CD4-positive, alpha-beta T cell (primary cell): ENCODE measurements around the gene VPS45. TPM values are rescaled to one million over a fixed set of nuclear protein-coding genes. Genes with fewer than 3 reads are reported as not detected.
"Not testable (repeated sequence)": the region's sequence is repeated elsewhere in the genome, so short reads cannot be mapped to it uniquely, and the experiment has no call there.

Source experiments
- ATAC-seq: fragments of 200-7000 bp; cut with Tn5 transposase; one replicate; pipeline ENCODE4 v1.10.0; 2022; ENCODE audit warnings: mild to moderate bottlenecking; ENCODE audit not compliant: poor library complexity
- CTCF ChIA-PET: fragments of 350-600 bp; sonication (Branson Sonifier 250); formaldehyde crosslinking; loops from one replicate; lab custom pipeline; 2021; ENCODE audit warnings: antibody characterized with exemption, inconsistent platforms; lab: Charles Lee
- POLR2A ChIA-PET: fragments of 350-600 bp; sonication (Branson Sonifier 250); formaldehyde crosslinking; loops from one replicate; lab custom pipeline; 2021; ENCODE audit warnings: antibody characterized with exemption, inconsistent platforms; lab: Charles Lee
- DNase-seq, 14 experiments: peaks; one replicate each; pipeline ENCODE4 v3.0.0-alpha.2; 2013 to 2020; ENCODE audit warnings: mixed read lengths in 2 of 14
- H3K27ac ChIP-seq, 2 donors: one replicate each; pipeline versions ENCODE4 v1.5.1 to v1.7.0; 2013; ENCODE audit warnings: low read length in 2 of 2, low read depth in 1 of 2, mild to moderate bottlenecking in 1 of 2
- H3K27me3 ChIP-seq, 2 experiments: 1 replicate in 1 of 2; 2 replicates in 1 of 2; pipeline versions ENCODE4 v1.6.1 to v1.7.0; 2013; ENCODE audit warnings: low read length in 2 of 2, control low read depth in 1 of 2, mild to moderate bottlenecking in 1 of 2, moderate library complexity in 1 of 2; ENCODE audit not compliant: insufficient read depth in 2 of 2, control insufficient read depth in 1 of 2
- H3K36me3 ChIP-seq: one replicate; pipeline ENCODE4 v1.6.1; 2013; ENCODE audit warnings: low read length, control low read depth; ENCODE audit not compliant: insufficient read depth
- H3K4me1 ChIP-seq: one replicate; pipeline ENCODE4 v1.6.1; 2013; ENCODE audit warnings: low read length, control low read depth; ENCODE audit not compliant: insufficient read depth
- H3K4me3 ChIP-seq: one replicate; pipeline ENCODE4 v1.5.1; 2013; ENCODE audit warnings: mild to moderate bottlenecking, low read length, moderate library complexity
- H3K9me3 ChIP-seq, 2 experiments: 1 replicate in 1 of 2; 2 replicates in 1 of 2; pipeline versions ENCODE4 v1.6.1 to v1.7.0; 2013; ENCODE audit warnings: low read length in 2 of 2, mild to moderate bottlenecking in 2 of 2, control low read depth in 1 of 2, moderate library complexity in 1 of 2; ENCODE audit not compliant: control insufficient read depth in 1 of 2, insufficient read depth in 1 of 2
- H3K27ac Mint-ChIP-seq: one replicate; pipeline ENCODE4 v1.8.0; 2020; ENCODE audit warnings: mixed read lengths
- H3K27me3 Mint-ChIP-seq: one replicate; pipeline ENCODE4 v1.8.0; 2021; ENCODE audit warnings: mixed read lengths
- H3K36me3 Mint-ChIP-seq: one replicate; pipeline ENCODE4 v1.8.0; 2021; ENCODE audit warnings: low read depth, mixed read lengths
- H3K4me1 Mint-ChIP-seq: one replicate; pipeline ENCODE4 v1.8.0; 2021; ENCODE audit warnings: low read depth, mixed read lengths
- H3K4me3 Mint-ChIP-seq: one replicate; pipeline ENCODE4 v1.8.0; 2020; ENCODE audit warnings: mild to moderate bottlenecking, mixed read lengths
- H3K9me3 Mint-ChIP-seq: one replicate; pipeline ENCODE4 v1.8.0; 2020; ENCODE audit warnings: mixed read lengths
- intact Hi-C, 2 experiments: fragments of 100-400 bp; cut with DNase I in 1 of 2; cut with micrococcal nuclease in 1 of 2; formaldehyde crosslinking; loops; one replicate each; pipeline versions ENCODE4 v1.15.1 to v1.9.0; 2023 to 2025; cut with DNase I, micrococcal nuclease
- total RNA-seq, 174 experiments: library from RNA in 2 of 174; stranded (reverse) in 2 of 174; gene quantifications; one replicate each; pipeline ENCODE4 v1.2.3 and lab custom pipeline; 2021 to 2026
- TF ChIP-seq, protein P1 (sequence below): fragments of 200-600 bp; IDR thresholded peaks from one replicate; pipeline ENCODE4 v1.8.0; 2022; ENCODE audit warnings: antibody characterized with exemption, mild to moderate bottlenecking

Gene VPS45
- total RNA-seq, 2 experiments from 2014 or later, result 9.6 to 10.7 TPM

DNA sequence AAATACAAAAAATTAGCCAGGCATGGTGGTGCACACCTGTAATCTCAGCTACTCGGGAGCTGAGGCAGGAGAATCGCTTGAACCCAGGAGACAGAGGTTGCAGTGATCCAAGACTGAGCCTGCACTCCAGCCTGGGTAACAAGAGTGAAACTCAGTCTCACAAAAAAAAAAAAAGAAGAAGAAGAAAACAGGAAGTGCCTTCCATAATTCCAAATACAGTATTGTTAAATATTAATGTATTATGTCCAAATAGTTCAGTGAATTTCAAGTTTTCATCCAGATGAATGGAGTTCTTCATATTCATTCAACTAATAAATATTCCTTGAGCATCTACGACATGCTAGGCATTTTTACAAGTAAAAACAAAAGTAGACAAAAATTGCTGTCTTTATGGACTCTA is 115.5 kb downstream of the VPS45 start:
- intact Hi-C loops, result no loop called here
- H3K9me3 ChIP-seq, result no peaks in the 10 kb centered on the region
- TF ChIP-seq, protein P1, sequence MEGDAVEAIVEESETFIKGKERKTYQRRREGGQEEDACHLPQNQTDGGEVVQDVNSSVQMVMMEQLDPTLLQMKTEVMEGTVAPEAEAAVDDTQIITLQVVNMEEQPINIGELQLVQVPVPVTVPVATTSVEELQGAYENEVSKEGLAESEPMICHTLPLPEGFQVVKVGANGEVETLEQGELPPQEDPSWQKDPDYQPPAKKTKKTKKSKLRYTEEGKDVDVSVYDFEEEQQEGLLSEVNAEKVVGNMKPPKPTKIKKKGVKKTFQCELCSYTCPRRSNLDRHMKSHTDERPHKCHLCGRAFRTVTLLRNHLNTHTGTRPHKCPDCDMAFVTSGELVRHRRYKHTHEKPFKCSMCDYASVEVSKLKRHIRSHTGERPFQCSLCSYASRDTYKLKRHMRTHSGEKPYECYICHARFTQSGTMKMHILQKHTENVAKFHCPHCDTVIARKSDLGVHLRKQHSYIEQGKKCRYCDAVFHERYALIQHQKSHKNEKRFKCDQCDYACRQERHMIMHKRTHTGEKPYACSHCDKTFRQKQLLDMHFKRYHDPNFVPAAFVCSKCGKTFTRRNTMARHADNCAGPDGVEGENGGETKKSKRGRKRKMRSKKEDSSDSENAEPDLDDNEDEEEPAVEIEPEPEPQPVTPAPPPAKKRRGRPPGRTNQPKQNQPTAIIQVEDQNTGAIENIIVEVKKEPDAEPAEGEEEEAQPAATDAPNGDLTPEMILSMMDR, result no peak
- no peaks in the 10 kb centered on the region for H3K36me3 ChIP-seq
- Mint-ChIP-seq H3K27me3 (no peaks in the 10 kb centered on the region), H3K4me3 (no peak overlapping the region), H3K27ac (no peak overlapping the region), H3K4me1 (peaks cover 9% of the 10 kb centered on the region), H3K9me3 (no peaks in the 10 kb centered on the region), H3K36me3 (no peaks in the 10 kb centered on the region)
- no peak overlapping the region for H3K4me3 ChIP-seq
- DNase-seq (no peak), ATAC-seq (no peak)
- peaks cover 10% of the 10 kb centered on the region for H3K4me1 ChIP-seq
- CTCF ChIA-PET, result no interaction called here
- no peak overlapping the region for H3K27ac ChIP-seq
- POLR2A ChIA-PET, result no interaction called here
- H3K27me3 ChIP-seq, result peaks cover 0 to 2% of the 10 kb centered on the region in 2 experiments

DNA sequence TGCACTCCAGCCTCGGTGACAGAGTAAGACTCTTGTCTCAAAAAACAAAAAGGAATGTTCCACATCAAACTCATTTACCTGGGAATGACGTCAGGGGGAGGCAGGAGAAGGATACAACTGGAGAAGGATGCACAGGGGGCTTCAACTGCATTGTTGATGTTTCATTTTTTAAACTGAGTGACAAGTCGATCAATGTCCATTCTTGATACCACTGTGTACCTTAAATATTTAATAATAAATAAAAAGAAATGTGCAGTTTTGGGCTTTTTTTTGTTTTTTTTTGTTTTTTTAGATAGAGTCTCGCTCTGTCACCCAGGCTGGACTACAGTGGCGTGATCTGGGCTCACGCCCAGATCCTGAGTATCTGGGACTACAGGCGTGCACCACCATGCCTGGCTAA is 117.9 kb downstream of the VPS45 start:
- Mint-ChIP-seq H3K27me3 (peaks cover 4% of the 10 kb centered on the region), H3K36me3 (no peaks in the 10 kb centered on the region), H3K4me3 (no peak overlapping the region), H3K4me1 (peaks cover 9% of the 10 kb centered on the region), H3K9me3 (no peaks in the 10 kb centered on the region), H3K27ac (no peak overlapping the region)
- peaks cover 10% of the 10 kb centered on the region for H3K4me1 ChIP-seq
- H3K4me3 ChIP-seq, result no peak overlapping the region
- peaks cover 0 to 3% of the 10 kb centered on the region in 2 experiments for H3K27me3 ChIP-seq
- no peaks in the 10 kb centered on the region for H3K9me3 ChIP-seq
- ChIA-PET POLR2A (interaction anchor here (0.6 kb wide), 1 partner anchor 34 kb away, joined by 3 read pairs; no protein-coding TSS in a partner anchor), CTCF (interaction anchor here (2.9 kb wide), 1 partner anchor 223 kb away, joined by 14 read pairs; no protein-coding TSS in a partner anchor)
- no peak overlapping the region for H3K27ac ChIP-seq
- intact Hi-C loops, result no loop called here
- DNase-seq (no peak), ATAC-seq (no peak)
- no peaks in the 10 kb centered on the region for H3K36me3 ChIP-seq
- TF ChIP-seq, protein P1, result no peak

DNA sequence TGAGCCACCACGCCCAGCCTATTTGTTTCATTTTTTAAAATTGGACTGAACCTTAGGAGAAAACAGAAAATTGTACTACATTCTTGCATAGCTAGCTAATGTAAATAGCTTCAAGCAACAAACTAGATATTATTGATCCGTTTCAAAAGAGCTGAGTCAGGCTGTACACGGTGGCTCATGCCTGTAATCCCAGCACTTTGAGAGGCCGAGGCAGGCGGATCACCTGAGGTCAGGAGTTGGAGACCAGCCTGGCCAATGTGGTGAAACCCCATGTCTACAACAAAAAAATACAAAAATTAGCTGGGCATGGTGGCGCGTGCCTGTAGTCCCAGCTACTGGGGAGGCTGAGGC is 118.8 kb downstream of the VPS45 start:
- POLR2A ChIA-PET, result interaction anchor here (0.7 to 2.5 kb wide), 4 partner anchors 24 to 299 kb away, joined by 3 to 36 read pairs (median 6); a partner anchor contains a TSS
- H3K4me3 ChIP-seq, H3K27ac ChIP-seq, H3K27me3 Mint-ChIP-seq, H3K9me3 Mint-ChIP-seq, H3K4me1 ChIP-seq, H3K9me3 ChIP-seq, H3K36me3 ChIP-seq, intact Hi-C loops, DNase-seq, H3K27me3 ChIP-seq, H3K27ac Mint-ChIP-seq, H3K36me3 Mint-ChIP-seq, H3K4me1 Mint-ChIP-seq, ATAC-seq, H3K4me3 Mint-ChIP-seq: not testable (repeated sequence)
- CTCF ChIA-PET, result interaction anchor here (0.9 to 2.9 kb wide), 12 partner anchors 16 to 298 kb away, joined by 3 to 31 read pairs (median 5); a partner anchor contains a TSS
